Activated CD8-positive, alpha-beta memory T cell treated with anti-CD3 and anti-CD28 coated beads for 4 hours (primary cell): ENCODE results near the gene METTL4.

Source experiments
- DNase-seq, 2 donors: peaks; one replicate each; pipeline ENCODE4 v3.0.0-alpha.2; 2020; ENCODE audit warnings: low read depth in 2 of 2

METTL4 gene

GRCh38 chr18:2518473-2518872 is 52.8 kb downstream of the METTL4 start:
- DNase-seq = no peak

GRCh38 chr18:2515908-2516625 is 55.2 kb downstream of the METTL4 start:
- no peak for DNase-seq

GRCh38 chr18:2515171-2515787 is 56.0 kb downstream of the METTL4 start:
- DNase-seq = no peak

- no peak for DNase-seq
Measured at GRCh38 chr18:2513616-2514015, 57.7 kb downstream of the METTL4 start.

- no peak for DNase-seq
Measured at GRCh38 chr18:2512059-2512458, 59.2 kb downstream of the METTL4 start.

- DNase-seq = no peak
Measured at GRCh38 chr18:2511451-2511850, 59.9 kb downstream of the METTL4 start.

GRCh38 chr18:2510416-2510815 is 60.9 kb downstream of the METTL4 start:
- DNase-seq = no peak

- DNase-seq = no peak
Measured at GRCh38 chr18:2508678-2509077, 62.6 kb downstream of the METTL4 start.

- no peak for DNase-seq
Measured at GRCh38 chr18:2508155-2508554, 63.1 kb downstream of the METTL4 start.

- DNase-seq = no peak
Measured at GRCh38 chr18:2504642-2505041, 66.7 kb downstream of the METTL4 start.

GRCh38 chr18:2502880-2503279 is 68.4 kb downstream of the METTL4 start:
- DNase-seq = no peak

GRCh38 chr18:2502394-2502793 is 68.9 kb downstream of the METTL4 start:
- DNase-seq = no peak

GRCh38 chr18:2497797-2498196 is 73.5 kb downstream of the METTL4 start:
- no peak for DNase-seq

- no peak for DNase-seq
Measured at GRCh38 chr18:2495381-2495780, 75.9 kb downstream of the METTL4 start.

GRCh38 chr18:2494921-2495320 is 76.4 kb downstream of the METTL4 start:
- no peak for DNase-seq
